Measurements from ENCODE around the gene OOSP4A.

OOSP4A gene

DNA sequence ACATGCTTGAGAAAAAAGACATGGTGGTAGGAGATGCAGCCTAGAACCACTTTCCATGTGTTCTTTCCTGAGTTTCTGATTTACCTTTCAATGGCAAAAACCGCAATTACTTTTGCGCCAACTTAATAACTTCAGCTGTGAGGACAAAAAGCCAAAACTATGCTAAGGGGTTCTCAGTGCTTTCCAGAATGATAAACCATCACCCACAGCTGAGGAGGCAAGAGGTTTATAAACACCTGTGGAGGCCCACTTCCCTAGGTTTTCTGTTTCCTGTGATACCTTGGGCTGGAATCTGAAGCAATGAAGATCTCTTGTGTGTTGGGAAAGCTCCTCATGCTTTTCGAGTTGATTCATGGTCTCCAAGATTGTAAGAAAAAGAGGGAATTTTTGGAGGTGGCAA lies at the start of gene OOSP4A:
TSS of gene OOSP4A (plus strand) at position 301 of the 400 bp plus-strand sequence. CDS start at position 301, 0 bp downstream.
- Histone ChIP-seq H3K27ac (ENCODE audit: low read depth, low read length) (no peak within 1 kb of the TSS), H3K9ac (ENCODE audit: low read depth, low read length) (no peak within 1 kb of the TSS), H3K36me3 (ENCODE audit: control insufficient read depth, insufficient read depth, low read length) (no peaks in the 10 kb centered on the region), H3K4me3 (ENCODE audit: low read depth, low read length) (no peak within 1 kb of the TSS), H3K9me3 (ENCODE audit: control insufficient read depth, insufficient read depth, low read length) (no peaks in the 10 kb centered on the region; the same call in 1 of the 2 replicates), H3K4me1 (ENCODE audit: control insufficient read depth, insufficient read depth, low read length) (no peaks in the 10 kb centered on the region; the same call in 1 of the 2 replicates), H3K27me3 (ENCODE audit: control insufficient read depth, insufficient read depth, low read length) (no peaks in the 10 kb centered on the region)

GRCh38 chr11:59918480-59918879 lies 45.4 kb upstream of the OOSP4A start:
- Histone ChIP-seq H3K27me3 (ENCODE audit: control insufficient read depth, insufficient read depth, low read length) (no peaks in the 10 kb centered on the region), H3K9ac (ENCODE audit: low read depth, low read length) (no peak overlapping the region), H3K27ac (ENCODE audit: low read depth, low read length) (no peak overlapping the region), H3K36me3 (ENCODE audit: control insufficient read depth, insufficient read depth, low read length) (no peaks in the 10 kb centered on the region), H3K4me3 (ENCODE audit: low read depth, low read length) (no peak overlapping the region), H3K4me1 (ENCODE audit: control insufficient read depth, insufficient read depth, low read length) (no peaks in the 10 kb centered on the region), H3K9me3 (ENCODE audit: control insufficient read depth, insufficient read depth, low read length) (peaks cover 26% of the 10 kb centered on the region)

DNA sequence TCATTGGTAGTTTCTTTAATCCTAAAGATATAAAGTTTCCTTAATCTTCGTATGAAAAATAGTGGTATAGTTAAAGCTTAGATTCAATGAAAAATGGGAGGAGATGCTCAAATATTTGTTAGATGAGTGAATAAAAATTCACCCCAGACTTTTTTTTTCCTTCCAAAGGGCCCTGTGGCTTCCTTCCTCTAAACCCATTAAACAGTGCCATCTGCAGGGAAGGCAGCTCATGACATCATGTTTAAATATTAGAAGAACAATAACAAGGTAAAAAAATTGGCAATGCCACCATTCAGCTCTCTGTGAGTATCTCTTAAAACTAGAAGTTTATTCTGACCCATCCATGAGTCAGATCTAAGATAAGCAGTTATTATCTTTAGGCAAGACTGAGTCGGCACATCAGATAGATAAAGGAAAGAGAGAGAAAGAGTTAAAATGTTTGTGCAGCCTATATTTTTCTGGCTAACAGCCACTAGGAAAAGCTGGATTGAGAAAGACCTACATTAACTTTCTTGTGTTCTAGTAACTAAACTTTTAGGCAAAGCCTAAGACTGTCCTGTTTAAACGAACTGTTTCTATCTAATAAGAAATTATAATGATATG lies 44.7 kb upstream of the OOSP4A start:
- Histone ChIP-seq H3K27me3 (ENCODE audit: control insufficient read depth, insufficient read depth, low read length) (no peaks in the 10 kb centered on the region), H3K36me3 (ENCODE audit: control insufficient read depth, insufficient read depth, low read length) (no peaks in the 10 kb centered on the region), H3K9ac (ENCODE audit: low read depth, low read length) (no peak overlapping the region), H3K9me3 (ENCODE audit: control insufficient read depth, insufficient read depth, low read length) (peaks cover 32% of the 10 kb centered on the region), H3K4me3 (ENCODE audit: low read depth, low read length) (no peak overlapping the region), H3K27ac (ENCODE audit: low read depth, low read length) (no peak overlapping the region), H3K4me1 (ENCODE audit: control insufficient read depth, insufficient read depth, low read length) (no peaks in the 10 kb centered on the region)

GRCh38 chr11:59923813-59924212 lies 40.0 kb upstream of the OOSP4A start:
- Histone ChIP-seq H3K27me3 (ENCODE audit: control insufficient read depth, insufficient read depth, low read length) (no peaks in the 10 kb centered on the region), H3K36me3 (ENCODE audit: control insufficient read depth, insufficient read depth, low read length) (no peaks in the 10 kb centered on the region), H3K9ac (ENCODE audit: low read depth, low read length) (no peak overlapping the region), H3K27ac (ENCODE audit: low read depth, low read length) (no peak overlapping the region), H3K9me3 (ENCODE audit: control insufficient read depth, insufficient read depth, low read length) (peaks cover 41% of the 10 kb centered on the region), H3K4me3 (ENCODE audit: low read depth, low read length) (no peak overlapping the region), H3K4me1 (ENCODE audit: control insufficient read depth, insufficient read depth, low read length) (no peaks in the 10 kb centered on the region)

DNA sequence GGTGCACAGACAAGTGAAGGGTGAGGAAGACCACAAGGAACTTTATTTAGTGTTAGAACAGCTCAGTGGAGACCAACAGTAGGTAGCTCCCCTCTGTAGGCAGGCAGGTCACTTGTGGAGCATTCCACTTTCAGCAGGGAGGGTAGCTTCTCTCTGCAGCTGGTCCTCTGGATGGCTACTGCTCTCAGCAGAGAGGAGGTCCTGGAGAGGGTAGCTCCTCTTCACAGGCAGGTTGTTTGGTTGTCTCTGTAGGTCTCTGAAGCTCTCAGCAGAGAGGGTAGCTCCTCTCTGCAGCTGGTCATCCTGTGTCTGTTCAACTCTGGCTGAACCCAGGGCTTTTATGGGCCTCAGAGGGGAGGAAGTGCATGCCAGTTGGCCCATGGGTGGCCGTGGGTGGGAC lies 32.1 kb upstream of the OOSP4A start:
- no peaks in the 10 kb centered on the region for H3K36me3 ChIP-seq (ENCODE audit: control insufficient read depth, insufficient read depth, low read length)
- no peaks in the 10 kb centered on the region for H3K4me1 ChIP-seq (ENCODE audit: control insufficient read depth, insufficient read depth, low read length)
- H3K4me3 ChIP-seq (ENCODE audit: low read depth, low read length): no peak overlapping the region
- no peaks in the 10 kb centered on the region for H3K27me3 ChIP-seq (ENCODE audit: control insufficient read depth, insufficient read depth, low read length)
- no peak overlapping the region for H3K27ac ChIP-seq (ENCODE audit: low read depth, low read length)
- peaks cover 29% of the 10 kb centered on the region for H3K9me3 ChIP-seq (ENCODE audit: control insufficient read depth, insufficient read depth, low read length)
- H3K9ac ChIP-seq (ENCODE audit: low read depth, low read length): no peak overlapping the region

- Histone ChIP-seq H3K9ac (ENCODE audit: low read depth, low read length) (no peak within 1 kb of the TSS), H3K36me3 (ENCODE audit: control insufficient read depth, insufficient read depth, low read length) (no peaks in the 10 kb centered on the region), H3K9me3 (ENCODE audit: control insufficient read depth, insufficient read depth, low read length) (no peaks in the 10 kb centered on the region; the same call in 1 of the 2 replicates), H3K27ac (ENCODE audit: low read depth, low read length) (no peak within 1 kb of the TSS), H3K27me3 (ENCODE audit: control insufficient read depth, insufficient read depth, low read length) (no peaks in the 10 kb centered on the region), H3K4me3 (ENCODE audit: low read depth, low read length) (no peak within 1 kb of the TSS), H3K4me1 (ENCODE audit: control insufficient read depth, insufficient read depth, low read length) (no peaks in the 10 kb centered on the region)
These were observed 25.7 kb upstream of the OOSP4A start, which contains the start of gene OOSP1 for GRCh38 chr11:59938132-59938531. Gene OOSP1, plus strand, starts transcription at chr11:59938432. Its CDS starts 23 bp downstream, at chr11:59938455.

GRCh38 chr11:59938718-59939117 lies 25.1 kb upstream of the OOSP4A start:
- Histone ChIP-seq H3K9me3 (ENCODE audit: control insufficient read depth, insufficient read depth, low read length) (peaks cover 3% of the 10 kb centered on the region; the same call in 1 of the 2 replicates), H3K27me3 (ENCODE audit: control insufficient read depth, insufficient read depth, low read length) (no peaks in the 10 kb centered on the region), H3K9ac (ENCODE audit: low read depth, low read length) (no peak overlapping the region), H3K27ac (ENCODE audit: low read depth, low read length) (no peak overlapping the region), H3K4me1 (ENCODE audit: control insufficient read depth, insufficient read depth, low read length) (no peaks in the 10 kb centered on the region), H3K4me3 (ENCODE audit: low read depth, low read length) (no peak overlapping the region), H3K36me3 (ENCODE audit: control insufficient read depth, insufficient read depth, low read length) (no peaks in the 10 kb centered on the region)

- Histone ChIP-seq H3K36me3 (ENCODE audit: control insufficient read depth, insufficient read depth, low read length) (no peaks in the 10 kb centered on the region), H3K4me1 (ENCODE audit: control insufficient read depth, insufficient read depth, low read length) (no peaks in the 10 kb centered on the region), H3K9ac (ENCODE audit: low read depth, low read length) (no peak overlapping the region), H3K4me3 (ENCODE audit: low read depth, low read length) (no peak overlapping the region), H3K9me3 (ENCODE audit: control insufficient read depth, insufficient read depth, low read length) (peaks cover 3% of the 10 kb centered on the region; the same call in 1 of the 2 replicates), H3K27me3 (ENCODE audit: control insufficient read depth, insufficient read depth, low read length) (no peaks in the 10 kb centered on the region), H3K27ac (ENCODE audit: low read depth, low read length) (no peak overlapping the region)
These were observed 24.4 kb upstream of the OOSP4A start for GRCh38 chr11:59939482-59939881.

GRCh38 chr11:59941091-59941490 lies 22.7 kb upstream of the OOSP4A start:
- no peaks in the 10 kb centered on the region for H3K4me1 ChIP-seq (ENCODE audit: control insufficient read depth, insufficient read depth, low read length)
- no peak overlapping the region for H3K27ac ChIP-seq (ENCODE audit: low read depth, low read length)
- no peaks in the 10 kb centered on the region for H3K36me3 ChIP-seq (ENCODE audit: control insufficient read depth, insufficient read depth, low read length)
- no peaks in the 10 kb centered on the region for H3K27me3 ChIP-seq (ENCODE audit: control insufficient read depth, insufficient read depth, low read length)
- H3K9ac ChIP-seq (ENCODE audit: low read depth, low read length): no peak overlapping the region
- H3K4me3 ChIP-seq (ENCODE audit: low read depth, low read length): no peak overlapping the region
- peaks cover 7% of the 10 kb centered on the region; the same call in 1 of the 2 replicates for H3K9me3 ChIP-seq (ENCODE audit: control insufficient read depth, insufficient read depth, low read length)

DNA sequence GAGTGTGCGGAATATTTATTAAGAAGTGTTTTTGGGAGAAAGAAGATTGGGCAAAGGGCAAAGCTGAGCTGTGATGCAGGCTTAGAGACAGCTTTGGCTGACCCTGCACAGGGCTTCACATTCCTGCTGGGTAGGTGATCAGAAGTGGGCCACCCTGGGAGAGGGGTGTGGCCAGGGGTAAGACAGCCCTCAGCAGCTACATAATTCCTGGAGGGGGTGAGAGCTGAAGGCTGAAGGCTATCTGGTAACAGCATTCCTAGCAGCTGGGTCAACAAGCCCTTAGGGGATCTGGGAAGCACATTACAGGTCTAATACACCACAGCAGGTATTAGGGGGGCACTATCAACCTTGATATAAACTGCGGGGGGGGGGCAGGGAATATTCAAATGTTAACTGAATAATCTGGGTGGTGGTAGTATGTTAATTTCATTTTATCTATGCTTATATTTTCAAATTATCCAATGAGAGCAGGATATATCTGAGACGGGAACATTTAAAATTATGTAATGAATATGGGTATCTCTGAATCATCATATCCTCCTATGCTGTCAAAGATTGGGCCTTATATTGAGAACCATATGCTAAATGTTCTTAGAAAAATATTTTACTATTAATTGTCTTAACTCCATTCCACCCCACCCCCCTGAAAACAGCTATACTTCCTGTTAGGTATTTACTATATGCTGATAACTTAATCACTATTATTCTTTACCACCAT lies 19.7 kb upstream of the OOSP4A start:
- no peaks in the 10 kb centered on the region for H3K27me3 ChIP-seq (ENCODE audit: control insufficient read depth, insufficient read depth, low read length)
- no peak overlapping the region for H3K4me3 ChIP-seq (ENCODE audit: low read depth, low read length)
- H3K36me3 ChIP-seq (ENCODE audit: control insufficient read depth, insufficient read depth, low read length): no peaks in the 10 kb centered on the region
- no peaks in the 10 kb centered on the region for H3K4me1 ChIP-seq (ENCODE audit: control insufficient read depth, insufficient read depth, low read length)
- H3K27ac ChIP-seq (ENCODE audit: low read depth, low read length): no peak overlapping the region
- peaks cover 7% of the 10 kb centered on the region; the same call in 1 of the 2 replicates for H3K9me3 ChIP-seq (ENCODE audit: control insufficient read depth, insufficient read depth, low read length)
- no peak overlapping the region for H3K9ac ChIP-seq (ENCODE audit: low read depth, low read length)

DNA sequence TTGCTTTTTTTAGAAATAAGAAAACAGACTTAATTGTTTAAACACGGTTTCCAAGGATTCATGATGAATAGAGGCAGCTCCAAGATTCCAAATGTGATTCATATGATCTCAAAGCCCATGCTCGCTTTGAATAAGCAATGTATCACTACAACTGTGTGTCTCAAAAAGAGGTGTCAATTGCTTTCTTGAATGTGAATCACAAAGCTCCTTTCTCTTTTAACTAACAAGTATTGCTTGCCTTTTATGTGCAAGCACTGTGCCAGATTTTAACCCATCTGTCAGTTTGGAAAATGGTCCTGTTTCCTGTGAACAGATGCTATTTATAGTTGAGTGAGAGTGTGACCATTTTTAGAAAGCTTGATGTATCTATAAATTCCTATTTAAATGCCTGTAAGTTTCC lies 19.1 kb upstream of the OOSP4A start:
- peaks cover 7% of the 10 kb centered on the region; the same call in 1 of the 2 replicates for H3K9me3 ChIP-seq (ENCODE audit: control insufficient read depth, insufficient read depth, low read length)
- H3K36me3 ChIP-seq (ENCODE audit: control insufficient read depth, insufficient read depth, low read length): no peaks in the 10 kb centered on the region
- no peak overlapping the region for H3K27ac ChIP-seq (ENCODE audit: low read depth, low read length)
- no peak overlapping the region for H3K9ac ChIP-seq (ENCODE audit: low read depth, low read length)
- H3K4me1 ChIP-seq (ENCODE audit: control insufficient read depth, insufficient read depth, low read length): no peaks in the 10 kb centered on the region
- H3K4me3 ChIP-seq (ENCODE audit: low read depth, low read length): no peak overlapping the region
- H3K27me3 ChIP-seq (ENCODE audit: control insufficient read depth, insufficient read depth, low read length): no peaks in the 10 kb centered on the region

Measured in HUES48 (cell line).